ENCODE data around the gene LCA5. TPM values are rescaled to one million over a fixed set of nuclear protein-coding genes. Genes with fewer than 3 reads are reported as not detected.

The LCA5 gene
- total RNA-seq, 2 experiments from 2014 or later: not detected

GRCh38 chr6:79510707-79511106, 26.5 kb downstream of the LCA5 start:
- Mint-ChIP-seq H3K4me3 (no peak overlapping the region), H3K36me3 (ENCODE audit: low read depth) (no peaks in the 10 kb centered on the region), H3K9me3 (no peaks in the 10 kb centered on the region), H3K4me1 (ENCODE audit: low read depth) (no peaks in the 10 kb centered on the region), H3K27ac (no peak overlapping the region), H3K27me3 (no peaks in the 10 kb centered on the region)
- DNase-seq (no peak), ATAC-seq (ENCODE audit: poor library complexity) (no peak)
- TF ChIP-seq CTCF (IDR thresholded peaks at IDR 0.05): no peak
- POLR2A ChIA-PET: no interaction called here
- intact Hi-C loops (cut with DNase I, micrococcal nuclease): no loop called here
- H3K27ac ChIP-seq (ENCODE audit: low read depth in 1 of 2, low read length in 2 of 2): no peak overlapping the region
- no peaks in the 10 kb centered on the region for H3K36me3 ChIP-seq (ENCODE audit: insufficient read depth, low read length)
- no peaks in the 10 kb centered on the region for H3K4me1 ChIP-seq (ENCODE audit: insufficient read depth, low read length)
- no peaks in the 10 kb centered on the region for H3K27me3 ChIP-seq (ENCODE audit: control insufficient read depth in 1 of 2, insufficient read depth in 2 of 2, low read length in 2 of 2)
- H3K4me3 ChIP-seq (ENCODE audit: low read length): no peak overlapping the region
- no peaks in the 10 kb centered on the region for H3K9me3 ChIP-seq (ENCODE audit: control insufficient read depth in 1 of 2, insufficient read depth in 1 of 2, low read length in 2 of 2)
- CTCF ChIA-PET: no interaction called here

GRCh38 chr6:79506251-79506650, 31.0 kb downstream of the LCA5 start:
- Mint-ChIP-seq H3K36me3 (ENCODE audit: low read depth) (no peaks in the 10 kb centered on the region), H3K27me3 (no peaks in the 10 kb centered on the region), H3K4me1 (ENCODE audit: low read depth) (no peaks in the 10 kb centered on the region), H3K9me3 (no peaks in the 10 kb centered on the region), H3K27ac (no peak overlapping the region), H3K4me3 (no peak overlapping the region)
- DNase-seq: no peak
- ChIA-PET POLR2A (no interaction called here), CTCF (no interaction called here)
- Histone ChIP-seq H3K36me3 (ENCODE audit: insufficient read depth, low read length) (no peaks in the 10 kb centered on the region), H3K9me3 (ENCODE audit: control insufficient read depth in 1 of 2, insufficient read depth in 1 of 2, low read length in 2 of 2) (no peaks in the 10 kb centered on the region), H3K4me1 (ENCODE audit: insufficient read depth, low read length) (no peaks in the 10 kb centered on the region), H3K4me3 (ENCODE audit: low read length) (no peak overlapping the region), H3K27ac (ENCODE audit: low read depth in 1 of 2, low read length in 2 of 2) (no peak overlapping the region), H3K27me3 (ENCODE audit: control insufficient read depth in 1 of 2, insufficient read depth in 2 of 2, low read length in 2 of 2) (no peaks in the 10 kb centered on the region)
- TF ChIP-seq CTCF (IDR thresholded peaks at IDR 0.05): no peak
- intact Hi-C loops (cut with DNase I, micrococcal nuclease): no loop called here
- ATAC-seq (ENCODE audit: poor library complexity): no peak

- H3K9me3 ChIP-seq (ENCODE audit: control insufficient read depth in 1 of 2, insufficient read depth in 1 of 2, low read length in 2 of 2): no peaks in the 10 kb centered on the region
- DNase-seq (no peak), ATAC-seq (ENCODE audit: poor library complexity) (no peak)
- TF ChIP-seq CTCF (IDR thresholded peaks at IDR 0.05): no peak
- H3K4me3 Mint-ChIP-seq: no peak overlapping the region
- intact Hi-C loops (cut with DNase I, micrococcal nuclease): no loop called here
- H3K9me3 Mint-ChIP-seq: no peaks in the 10 kb centered on the region
- no peaks in the 10 kb centered on the region for H3K4me1 ChIP-seq (ENCODE audit: insufficient read depth, low read length)
- no peak overlapping the region for H3K27ac ChIP-seq (ENCODE audit: low read depth in 1 of 2, low read length in 2 of 2)
- H3K27ac Mint-ChIP-seq: no peak overlapping the region
- ChIA-PET POLR2A (no interaction called here), CTCF (no interaction called here)
- no peaks in the 10 kb centered on the region for H3K4me1 Mint-ChIP-seq (ENCODE audit: low read depth)
- H3K36me3 Mint-ChIP-seq (ENCODE audit: low read depth): no peaks in the 10 kb centered on the region
- H3K36me3 ChIP-seq (ENCODE audit: insufficient read depth, low read length): no peaks in the 10 kb centered on the region
- H3K27me3 ChIP-seq (ENCODE audit: control insufficient read depth in 1 of 2, insufficient read depth in 2 of 2, low read length in 2 of 2): no peaks in the 10 kb centered on the region
- no peak overlapping the region for H3K4me3 ChIP-seq (ENCODE audit: low read length)
- H3K27me3 Mint-ChIP-seq: no peaks in the 10 kb centered on the region
Observed at GRCh38 chr6:79504372-79504771, 32.9 kb downstream of the LCA5 start.

Data from CD4-positive, alpha-beta T cell (primary cell).